ENCODE measurements around the gene MSTO1. TPM values are rescaled to one million over a fixed set of nuclear protein-coding genes. Genes with fewer than 3 reads are reported as not detected.
"Not testable (repeated sequence)": the region's sequence is repeated elsewhere in the genome, so short reads cannot be mapped to it uniquely, and the experiment has no call there.

MSTO1 gene
- total RNA-seq, 1 experiment from 2014 or later, result 80.5 TPM

- no peak overlapping the region for H3K4me3 ChIP-seq (ENCODE audit: low read depth, low read length, poor library complexity, severe bottlenecking)
- ChIA-PET POLR2A (ENCODE audit: low non-redundant PET) (no interaction called here), CTCF (no interaction called here)
- no TSS peak for BruUV-seq (replicated peaks)
- TF ChIP-seq CTCF (conservative IDR thresholded peaks at IDR 0.05; ENCODE audit: low read depth, low read length), result no peak
- TF ChIP-seq EZH2 (IDR thresholded peaks at IDR 0.05; ENCODE audit: borderline replicate concordance, low read depth, low read length, poor library complexity, severe bottlenecking), result no peak
- no peak overlapping the region for H3K27ac ChIP-seq (ENCODE audit: low read depth, low read length, poor library complexity, severe bottlenecking)
- no peaks in the 10 kb centered on the region for H3K36me3 ChIP-seq (ENCODE audit: insufficient read depth, low read length, poor library complexity, severe bottlenecking)
- H3K4me1 ChIP-seq (ENCODE audit: insufficient read depth, low read length, poor library complexity, severe bottlenecking), result no peaks in the 10 kb centered on the region
- intact Hi-C loops (cut with micrococcal nuclease; ENCODE audit: unreplicated experiment), result loop anchor here (10.0 kb wide), 1 partner anchor 46 kb away; no protein-coding TSS in a partner anchor
- H3K9me3 ChIP-seq (ENCODE audit: low read depth, low read length, poor library complexity, severe bottlenecking), result peaks cover 38% of the 10 kb centered on the region
- DNase-seq (ENCODE audit: low spot score), result no peak
- H3K27me3 ChIP-seq (replicated peaks; ENCODE audit: insufficient read depth, low read depth, low read length, poor library complexity), result no peaks in the 10 kb centered on the region
Observed at GRCh38 chr1:155640367-155640766, 30.3 kb downstream of the MSTO1 start.

- POLR2A ChIA-PET (ENCODE audit: low non-redundant PET), result interaction anchor here (0.6 kb wide), 1 partner anchor 63 kb away, joined by 12 read pairs; no protein-coding TSS in a partner anchor
- peak; percentile 36 for DNase-seq (ENCODE audit: low spot score)
- H3K4me3 ChIP-seq (ENCODE audit: low read depth, low read length, poor library complexity, severe bottlenecking); H3K36me3 ChIP-seq (ENCODE audit: insufficient read depth, low read length, poor library complexity, severe bottlenecking); BruUV-seq (replicated peaks); CTCF ChIA-PET; H3K4me1 ChIP-seq (ENCODE audit: insufficient read depth, low read length, poor library complexity, severe bottlenecking); H3K27ac ChIP-seq (ENCODE audit: low read depth, low read length, poor library complexity, severe bottlenecking); H3K27me3 ChIP-seq (replicated peaks; ENCODE audit: insufficient read depth, low read depth, low read length, poor library complexity): not testable (repeated sequence)
- intact Hi-C loops (cut with micrococcal nuclease; ENCODE audit: unreplicated experiment), result loop anchor here (10.0 kb wide), 1 partner anchor 48 kb away; no protein-coding TSS in a partner anchor
- peaks cover 38% of the 10 kb centered on the region for H3K9me3 ChIP-seq (ENCODE audit: low read depth, low read length, poor library complexity, severe bottlenecking)
Observed at GRCh38 chr1:155642559-155643180, 32.7 kb downstream of the MSTO1 start.

GRCh38 chr1:155643230-155643629 lies 33.2 kb downstream of the MSTO1 start:
- TF ChIP-seq CTCF (conservative IDR thresholded peaks at IDR 0.05; ENCODE audit: low read depth, low read length) (no peak), EZH2 (IDR thresholded peaks at IDR 0.05; ENCODE audit: borderline replicate concordance, low read depth, low read length, poor library complexity, severe bottlenecking) (no peak)
- intact Hi-C loops (cut with micrococcal nuclease; ENCODE audit: unreplicated experiment), result loop anchor here (10.0 kb wide), 1 partner anchor 48 kb away; no protein-coding TSS in a partner anchor
- Histone ChIP-seq H3K4me1 (ENCODE audit: insufficient read depth, low read length, poor library complexity, severe bottlenecking) (peaks cover 8% of the 10 kb centered on the region), H3K27ac (ENCODE audit: low read depth, low read length, poor library complexity, severe bottlenecking) (no peak overlapping the region), H3K4me3 (ENCODE audit: low read depth, low read length, poor library complexity, severe bottlenecking) (no peak overlapping the region), H3K9me3 (ENCODE audit: low read depth, low read length, poor library complexity, severe bottlenecking) (peaks cover 38% of the 10 kb centered on the region), H3K27me3 (replicated peaks; ENCODE audit: insufficient read depth, low read depth, low read length, poor library complexity) (no peaks in the 10 kb centered on the region), H3K36me3 (ENCODE audit: insufficient read depth, low read length, poor library complexity, severe bottlenecking) (no peaks in the 10 kb centered on the region)
- no TSS peak for BruUV-seq (replicated peaks)
- ChIA-PET POLR2A (ENCODE audit: low non-redundant PET) (no interaction called here), CTCF (no interaction called here)
- no peak for DNase-seq (ENCODE audit: low spot score)
